T47D (cell line): Measurements from ENCODE around the gene ITFG1.
A peak's percentile ranks its signal among the peaks of the same experiment; 100 is the strongest.

ENCODE experiments used
- DNase-seq, 2 experiments: peaks; one replicate each; pipeline versions ENCODE4 v3.0.0 to v3.0.0-alpha.2; 2011 to 2012; ENCODE audit warnings: low read depth in 1 of 2, low spot score in 1 of 2
- JUND ChIP-seq: IDR thresholded peaks from 2 replicates; pipeline ENCODE4 v1.6.1; 2012; ENCODE audit warnings: low read depth
- in situ Hi-C: cut with HindIII; loops from 2 replicates; pipeline ENCODE4 v1.10.0; 2016; ENCODE audit warnings: low sequenced_read_pairs, low pct_unique_long_range_greater_than_20kb

ITFG1 gene

DNA sequence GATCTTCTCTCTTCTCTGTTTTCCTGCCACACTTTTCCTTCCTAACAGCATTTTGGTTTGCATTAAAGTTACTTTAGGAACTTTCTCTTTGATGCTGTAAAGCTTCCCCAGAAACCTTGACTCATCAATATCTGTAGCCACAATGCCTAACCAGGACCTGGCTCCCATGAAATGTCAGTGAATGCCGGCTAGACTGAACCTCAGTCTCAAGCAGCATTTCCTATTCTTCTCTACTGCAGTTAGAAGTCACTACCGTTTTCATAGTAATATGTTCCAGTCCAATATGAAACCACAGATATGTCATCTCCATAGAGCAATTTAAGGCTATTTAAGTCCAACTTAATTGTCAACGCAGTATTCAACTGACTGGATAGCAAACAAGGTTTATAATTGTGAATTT is 28.9 kb downstream of the ITFG1 start:
- DNase-seq, result no peak
- in situ Hi-C loops, result no loop called here
- TF ChIP-seq JUND, result no peak

GRCh38 chr16:47426806-47427205 is 34.1 kb downstream of the ITFG1 start:
- in situ Hi-C loops, result no loop called here

GRCh38 chr16:47424846-47425245 is 36.0 kb downstream of the ITFG1 start:
- in situ Hi-C loops, result no loop called here
- TF ChIP-seq JUND, result no peak
- no peak for DNase-seq

More at GRCh38 chr16:47426806-47427205, 34.1 kb downstream of the ITFG1 start:
- no peak for TF ChIP-seq JUND
- no peak for DNase-seq

DNA sequence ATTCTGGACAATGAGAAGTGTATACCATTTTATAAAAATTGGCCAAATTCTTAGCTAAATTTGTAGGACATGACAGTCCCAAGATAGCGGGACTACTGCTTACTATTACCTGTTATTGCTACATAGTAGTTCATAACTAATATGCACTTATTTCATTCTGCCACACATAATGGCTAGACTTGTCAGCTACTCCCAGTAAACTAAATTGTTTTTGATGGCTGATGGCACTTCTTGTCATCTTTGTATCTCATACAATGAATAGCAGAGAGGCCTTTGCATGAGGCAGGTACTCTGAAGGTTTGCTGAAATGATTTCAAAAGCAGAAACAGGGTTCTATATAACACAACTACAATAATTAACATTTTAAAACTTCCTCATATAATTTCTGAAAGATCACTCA is 44.0 kb downstream of the ITFG1 start:
- in situ Hi-C loops, result no loop called here
- DNase-seq, result no peak
- TF ChIP-seq JUND, result no peak

GRCh38 chr16:47413041-47413440 is 47.8 kb downstream of the ITFG1 start:
- no peak for DNase-seq
- TF ChIP-seq JUND, result no peak
- in situ Hi-C loops, result no loop called here

- in situ Hi-C loops, result no loop called here
- no peak for DNase-seq
- no peak for TF ChIP-seq JUND
Measured at GRCh38 chr16:47408491-47408890, 52.4 kb downstream of the ITFG1 start.

- in situ Hi-C loops, result no loop called here
- no peak for DNase-seq
- TF ChIP-seq JUND, result no peak
Measured at GRCh38 chr16:47395733-47396498, 64.9 kb downstream of the ITFG1 start.

- TF ChIP-seq JUND, result no peak
- in situ Hi-C loops, result no loop called here
- peak in 1 of 2 experiments; percentile 10 for DNase-seq
Measured at GRCh38 chr16:47392081-47392480, 68.8 kb downstream of the ITFG1 start.

DNA sequence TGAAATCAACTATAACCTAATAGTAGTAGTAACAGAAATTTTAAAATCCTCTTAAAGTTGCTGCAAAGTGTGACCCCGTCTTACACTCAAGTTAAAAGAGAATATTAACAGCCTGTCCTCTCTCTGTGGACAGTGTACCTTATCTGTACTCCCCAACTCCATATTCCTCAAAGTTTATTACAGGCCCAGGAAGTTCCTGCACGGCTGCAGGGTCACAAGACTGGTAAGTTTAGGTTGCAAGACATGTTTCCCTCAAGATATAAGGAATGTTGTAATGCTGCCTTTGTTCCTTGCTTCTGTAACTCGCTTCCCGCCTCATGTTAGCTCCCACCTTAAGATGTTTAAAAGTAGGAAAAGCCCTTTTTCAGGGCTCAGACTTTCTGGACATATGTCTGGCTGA is 72.2 kb downstream of the ITFG1 start:
- DNase-seq, result no peak
- in situ Hi-C loops, result no loop called here
- TF ChIP-seq JUND, result no peak

DNA sequence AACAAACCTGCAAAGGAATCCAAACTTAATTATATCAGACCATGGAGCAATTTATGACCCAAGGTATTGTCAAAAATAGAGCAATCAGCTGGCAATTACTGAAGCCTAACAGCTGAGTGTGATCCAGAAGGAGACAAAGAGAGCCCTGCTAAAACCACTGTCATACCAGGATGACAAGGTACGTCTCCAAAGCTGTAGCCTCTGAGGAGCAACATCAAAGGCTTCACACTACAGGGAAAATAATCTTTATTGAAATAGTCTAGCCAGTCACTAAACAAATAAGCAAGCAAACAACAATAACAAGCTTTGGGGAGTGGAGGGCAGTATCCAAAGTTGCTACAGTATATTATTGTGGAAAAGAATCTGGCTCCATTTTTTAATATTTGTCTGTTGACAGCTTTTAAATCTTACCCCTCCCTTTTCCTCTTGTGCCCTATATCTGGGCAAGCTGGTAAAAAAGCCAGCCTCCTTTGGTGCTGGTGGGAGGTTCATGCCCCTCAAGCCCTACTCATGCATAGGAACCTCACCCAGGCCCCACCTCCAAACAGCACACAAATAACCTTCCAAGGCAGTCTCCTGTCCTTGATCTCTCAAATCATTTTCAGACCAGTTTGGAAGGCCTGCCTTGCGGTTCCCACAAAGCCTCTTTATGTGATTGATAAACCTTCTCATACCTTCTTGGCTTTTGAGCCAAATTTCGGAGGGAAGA is 73.7 kb downstream of the ITFG1 start:
- DNase-seq, result no peak
- in situ Hi-C loops, result no loop called here
- TF ChIP-seq JUND, result no peak

GRCh38 chr16:47386201-47386718 is 74.6 kb downstream of the ITFG1 start:
- in situ Hi-C loops, result no loop called here
- DNase-seq, result no peak
- TF ChIP-seq JUND, result no peak

- in situ Hi-C loops, result no loop called here
- no peak for DNase-seq
- TF ChIP-seq JUND, result no peak
Measured at GRCh38 chr16:47382362-47382761, 78.5 kb downstream of the ITFG1 start.

DNA sequence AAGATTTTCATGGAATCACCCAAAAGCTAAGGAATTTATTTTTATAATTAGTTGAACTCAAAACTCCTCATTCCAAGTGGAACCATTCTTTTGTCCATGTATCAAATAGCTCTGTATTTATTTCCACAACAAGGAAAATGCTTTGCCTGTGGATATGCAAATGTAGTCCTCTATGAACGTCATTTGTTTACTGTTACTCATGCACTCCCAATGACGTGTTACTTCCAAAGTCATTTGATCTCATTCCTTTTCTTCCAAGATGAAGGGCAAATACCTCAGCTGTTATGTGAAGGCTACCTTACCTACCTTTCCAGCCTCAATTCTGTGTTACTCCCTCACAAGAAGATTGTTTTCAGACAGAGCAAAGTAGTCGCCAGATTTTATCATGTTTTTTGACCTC is 83.7 kb downstream of the ITFG1 start:
- TF ChIP-seq JUND, result no peak
- DNase-seq, result peak in 1 of 2 experiments; percentile 16
- in situ Hi-C loops, result no loop called here
